Stimulated activated naive CD8-positive, alpha-beta T cell treated with anti-CD3 and anti-CD28 coated beads, Interleukin-15, Interleukin-2, amounts not matched to agents 100 ng/mL and 50 ng/mL, for 24 hours (primary cell): Measurements from ENCODE around the gene CYBA.

Experiments used
- H3K27ac Mint-ChIP-seq: one replicate; pipeline ENCODE4 v1.8.0; 2021; ENCODE audit warnings: mild to moderate bottlenecking, mixed read lengths
- H3K27me3 Mint-ChIP-seq: one replicate; pipeline ENCODE4 v1.8.0; 2021; ENCODE audit warnings: mixed read lengths
- H3K36me3 Mint-ChIP-seq: one replicate; pipeline ENCODE4 v1.8.0; 2021; ENCODE audit warnings: low read depth, mixed read lengths
- H3K4me1 Mint-ChIP-seq: one replicate; pipeline ENCODE4 v1.8.0; 2021; ENCODE audit warnings: low read depth, mixed read lengths
- H3K4me3 Mint-ChIP-seq: one replicate; pipeline ENCODE4 v1.8.0; 2021; ENCODE audit warnings: mild to moderate bottlenecking, mixed read lengths
- H3K9me3 Mint-ChIP-seq: one replicate; pipeline ENCODE4 v1.8.0; 2021; ENCODE audit warnings: mixed read lengths

The CYBA gene

GRCh38 chr16:88624977-88625576 is 25.8 kb downstream of the CYBA start:
- Mint-ChIP-seq H3K27ac (no peak overlapping the region), H3K4me1 (peaks cover 7% of the 10 kb centered on the region), H3K27me3 (no peaks in the 10 kb centered on the region), H3K36me3 (peaks cover 50% of the 10 kb centered on the region), H3K4me3 (no peak overlapping the region), H3K9me3 (no peaks in the 10 kb centered on the region)

GRCh38 chr16:88624481-88624880 is 26.4 kb downstream of the CYBA start:
- no peak overlapping the region for H3K4me3 Mint-ChIP-seq
- no peaks in the 10 kb centered on the region for H3K27me3 Mint-ChIP-seq
- peaks cover 52% of the 10 kb centered on the region for H3K36me3 Mint-ChIP-seq
- peaks cover 13% of the 10 kb centered on the region for H3K4me1 Mint-ChIP-seq
- H3K9me3 Mint-ChIP-seq: no peaks in the 10 kb centered on the region
- H3K27ac Mint-ChIP-seq: no peak overlapping the region

GRCh38 chr16:88623858-88624257 is 27.0 kb downstream of the CYBA start:
- H3K4me3 Mint-ChIP-seq: no peak overlapping the region
- no peaks in the 10 kb centered on the region for H3K27me3 Mint-ChIP-seq
- no peaks in the 10 kb centered on the region for H3K9me3 Mint-ChIP-seq
- H3K36me3 Mint-ChIP-seq: peaks cover 57% of the 10 kb centered on the region
- peaks cover 20% of the 10 kb centered on the region for H3K4me1 Mint-ChIP-seq
- no peak overlapping the region for H3K27ac Mint-ChIP-seq

- peak overlapping the region; percentile 31 for H3K27ac Mint-ChIP-seq
- no peaks in the 10 kb centered on the region for H3K9me3 Mint-ChIP-seq
- peaks cover 58% of the 10 kb centered on the region for H3K36me3 Mint-ChIP-seq
- H3K4me1 Mint-ChIP-seq: peaks cover 26% of the 10 kb centered on the region
- H3K27me3 Mint-ChIP-seq: no peaks in the 10 kb centered on the region
- H3K4me3 Mint-ChIP-seq: no peak overlapping the region
Observed at GRCh38 chr16:88622866-88623265, 28.0 kb downstream of the CYBA start.

- Mint-ChIP-seq H3K9me3 (no peaks in the 10 kb centered on the region), H3K36me3 (peaks cover 54% of the 10 kb centered on the region), H3K27me3 (no peaks in the 10 kb centered on the region), H3K27ac (no peak overlapping the region), H3K4me3 (no peak overlapping the region), H3K4me1 (peaks cover 28% of the 10 kb centered on the region)
Observed at GRCh38 chr16:88622125-88622524, 28.7 kb downstream of the CYBA start.

GRCh38 chr16:88619859-88620815 is 30.7 kb downstream of the CYBA start:
- peak overlapping the region; percentile 30 for H3K4me3 Mint-ChIP-seq
- H3K4me1 Mint-ChIP-seq: peaks cover 28% of the 10 kb centered on the region
- no peaks in the 10 kb centered on the region for H3K9me3 Mint-ChIP-seq
- peak overlapping the region; percentile 81 for H3K27ac Mint-ChIP-seq
- H3K27me3 Mint-ChIP-seq: no peaks in the 10 kb centered on the region
- peaks cover 49% of the 10 kb centered on the region for H3K36me3 Mint-ChIP-seq

GRCh38 chr16:88618956-88619667 is 31.7 kb downstream of the CYBA start:
- Mint-ChIP-seq H3K4me3 (no peak overlapping the region), H3K27me3 (no peaks in the 10 kb centered on the region), H3K4me1 (peaks cover 28% of the 10 kb centered on the region), H3K9me3 (no peaks in the 10 kb centered on the region), H3K27ac (no peak overlapping the region), H3K36me3 (peaks cover 53% of the 10 kb centered on the region)

GRCh38 chr16:88618182-88618955 is 32.5 kb downstream of the CYBA start:
- Mint-ChIP-seq H3K36me3 (peaks cover 50% of the 10 kb centered on the region), H3K4me1 (peaks cover 28% of the 10 kb centered on the region), H3K27me3 (no peaks in the 10 kb centered on the region), H3K4me3 (no peak overlapping the region), H3K27ac (no peak overlapping the region), H3K9me3 (no peaks in the 10 kb centered on the region)

- no peaks in the 10 kb centered on the region for H3K9me3 Mint-ChIP-seq
- H3K4me1 Mint-ChIP-seq: peaks cover 28% of the 10 kb centered on the region
- peaks cover 43% of the 10 kb centered on the region for H3K36me3 Mint-ChIP-seq
- H3K27me3 Mint-ChIP-seq: no peaks in the 10 kb centered on the region
- no peak overlapping the region for H3K27ac Mint-ChIP-seq
- H3K4me3 Mint-ChIP-seq: no peak overlapping the region
Observed at GRCh38 chr16:88617268-88618031, 33.4 kb downstream of the CYBA start.

- H3K27me3 Mint-ChIP-seq: no peaks in the 10 kb centered on the region
- no peak overlapping the region for H3K27ac Mint-ChIP-seq
- H3K4me1 Mint-ChIP-seq: peaks cover 28% of the 10 kb centered on the region
- no peaks in the 10 kb centered on the region for H3K9me3 Mint-ChIP-seq
- no peak overlapping the region for H3K4me3 Mint-ChIP-seq
- H3K36me3 Mint-ChIP-seq: peaks cover 43% of the 10 kb centered on the region
Observed at GRCh38 chr16:88616736-88617135, 34.1 kb downstream of the CYBA start.

- Mint-ChIP-seq H3K4me3 (no peak overlapping the region), H3K27ac (no peak overlapping the region), H3K9me3 (no peaks in the 10 kb centered on the region), H3K27me3 (no peaks in the 10 kb centered on the region), H3K4me1 (peaks cover 28% of the 10 kb centered on the region), H3K36me3 (peaks cover 43% of the 10 kb centered on the region)
Observed at GRCh38 chr16:88616320-88616719, 34.5 kb downstream of the CYBA start.

- Mint-ChIP-seq H3K27ac (no peak overlapping the region), H3K36me3 (peaks cover 48% of the 10 kb centered on the region)
Observed at GRCh38 chr16:88614818-88615580, 35.9 kb downstream of the CYBA start.

More at GRCh38 chr16:88614818-88615580, 35.9 kb downstream of the CYBA start:
- Mint-ChIP-seq H3K9me3 (no peaks in the 10 kb centered on the region), H3K4me1 (peaks cover 20% of the 10 kb centered on the region), H3K4me3 (no peak overlapping the region), H3K27me3 (no peaks in the 10 kb centered on the region)
